Liver (tissue), 9 donors: ENCODE measurements around the gene TMEM43. TPM values are rescaled to one million over a fixed set of nuclear protein-coding genes. Genes with fewer than 3 reads are reported as not detected.

ENCODE experiments used
- DNase-seq: peaks from one replicate; pipeline ENCODE4 v3.0.0-alpha.2; 2017; ENCODE audit warnings: low spot score
- H3K27ac ChIP-seq, 2 donors: one replicate each; pipeline ENCODE4 v1.7.0; 2013; ENCODE audit warnings: inconsistent platforms in 2 of 2, low read length in 2 of 2, control low read depth in 1 of 2, low read depth in 1 of 2, mild to moderate bottlenecking in 1 of 2
- H3K27me3 ChIP-seq, 4 donors: one replicate each; pipeline versions ENCODE4 v1.6.1 to v1.7.0; 2013; ENCODE audit warnings: low read length in 3 of 4, inconsistent platforms in 1 of 4, mild to moderate bottlenecking in 1 of 4, moderate library complexity in 1 of 4; ENCODE audit not compliant: control insufficient read depth in 4 of 4, insufficient read depth in 4 of 4
- H3K36me3 ChIP-seq, 4 donors: one replicate each; pipeline versions ENCODE4 v1.6.1 to v1.7.0; 2013; ENCODE audit warnings: low read length in 3 of 4, mild to moderate bottlenecking in 3 of 4, low read depth in 1 of 4, moderate library complexity in 1 of 4; ENCODE audit not compliant: control insufficient read depth in 4 of 4, insufficient read depth in 3 of 4
- H3K4me1 ChIP-seq, 4 donors: one replicate each; pipeline versions ENCODE4 v1.6.1 to v1.7.0; 2013; ENCODE audit warnings: low read length in 3 of 4, mild to moderate bottlenecking in 3 of 4, moderate library complexity in 1 of 4; ENCODE audit not compliant: control insufficient read depth in 4 of 4, insufficient read depth in 4 of 4
- H3K4me3 ChIP-seq, 3 donors: one replicate each; pipeline versions ENCODE4 v1.6.1 to v1.7.0; 2013; ENCODE audit warnings: low read length in 3 of 3, control low read depth in 1 of 3, low read depth in 1 of 3, mild to moderate bottlenecking in 1 of 3
- H3K9ac ChIP-seq, 2 donors: one replicate each; pipeline ENCODE4 v1.7.0; 2013; ENCODE audit warnings: low read length in 2 of 2, mild to moderate bottlenecking in 2 of 2, moderate library complexity in 2 of 2, control low read depth in 1 of 2, low read depth in 1 of 2
- H3K9me3 ChIP-seq, 4 donors: one replicate each; pipeline versions ENCODE4 v1.6.1 to v1.7.0; 2013; ENCODE audit warnings: low read length in 3 of 4; ENCODE audit not compliant: control insufficient read depth in 4 of 4
- ATF3 ChIP-seq: IDR thresholded peaks from 2 replicates; pipeline ENCODE4 v1.6.1; 2016; ENCODE audit warnings: antibody characterized with exemption
- CTCF ChIP-seq: fragments of 150-350 bp; IDR thresholded peaks from 2 replicates; pipeline ENCODE4 v1.5.1; 2017; ENCODE audit warnings: improper control_type of control experiment, low read depth, low read length; ENCODE audit not compliant: missing input control
- EGR1 ChIP-seq, 2 donors: IDR thresholded peaks; 2 replicates each; pipeline ENCODE4 v1.6.1; 2016 to 2018; ENCODE audit warnings: antibody characterized with exemption in 2 of 2, low read depth in 2 of 2
- FOXA1 ChIP-seq: IDR thresholded peaks from 2 replicates; pipeline ENCODE4 v1.6.1; 2016; ENCODE audit warnings: antibody characterized with exemption
- FOXA2 ChIP-seq: IDR thresholded peaks from 2 replicates; pipeline ENCODE4 v1.6.1; 2016; ENCODE audit warnings: antibody characterized with exemption
- GABPA ChIP-seq, 2 donors: IDR thresholded peaks in 1 of 2; conservative IDR thresholded peaks in 1 of 2; 2 replicates each; pipeline ENCODE4 v1.6.1; 2016; ENCODE audit warnings: antibody characterized with exemption in 2 of 2, mild to moderate bottlenecking in 1 of 2, moderate library complexity in 1 of 2
- HNF4A ChIP-seq, 2 donors: conservative IDR thresholded peaks; 2 replicates each; pipeline ENCODE4 v1.6.1; 2016; ENCODE audit warnings: antibody characterized with exemption in 2 of 2, mild to moderate bottlenecking in 2 of 2
- JUND ChIP-seq, 2 donors: IDR thresholded peaks; 2 replicates each; pipeline ENCODE4 v1.6.1; 2016; ENCODE audit warnings: antibody characterized with exemption in 2 of 2
- MAX ChIP-seq: IDR thresholded peaks from 2 replicates; pipeline ENCODE4 v1.6.1; 2016; ENCODE audit warnings: antibody characterized with exemption
- NR2F2 ChIP-seq: IDR thresholded peaks from 2 replicates; pipeline ENCODE4 v1.6.1; 2016; ENCODE audit warnings: antibody characterized with exemption
- RAD21 ChIP-seq, 2 donors: IDR thresholded peaks; 2 replicates each; pipeline ENCODE4 v1.6.1; 2016; ENCODE audit warnings: antibody characterized with exemption in 2 of 2, mild to moderate bottlenecking in 2 of 2
- REST ChIP-seq: IDR thresholded peaks from 2 replicates; pipeline ENCODE4 v1.6.1; 2016; ENCODE audit warnings: antibody characterized with exemption, mild to moderate bottlenecking
- RXRA ChIP-seq, 2 donors: IDR thresholded peaks; 2 replicates each; pipeline ENCODE4 v1.6.1; 2017 to 2018; ENCODE audit warnings: antibody characterized with exemption in 2 of 2, mild to moderate bottlenecking in 1 of 2
- SP1 ChIP-seq: IDR thresholded peaks from 2 replicates; pipeline ENCODE4 v1.6.1; 2018; ENCODE audit warnings: antibody characterized with exemption, mild to moderate bottlenecking
- YY1 ChIP-seq: IDR thresholded peaks from 2 replicates; pipeline ENCODE4 v1.6.1; 2016; ENCODE audit warnings: antibody characterized with exemption, mild to moderate bottlenecking
- ZBTB33 ChIP-seq: IDR thresholded peaks from 2 replicates; pipeline ENCODE4 v1.6.1; 2016; ENCODE audit warnings: antibody characterized with exemption
- WGBS: extraction: QIAGEN DNeasy Blood & Tissue Kit; methylation state at CpG from one replicate; pipeline ENCODE4 v1.1.7; 2013; 5-methylcytosine and 5-hydroxymethylcytosine counted together
- polyA plus RNA-seq, 2 donors: library from polyadenylated mRNA; stranded (reverse) in 1 of 2; unstranded in 1 of 2; fragments of 200-250 nt in 1 of 2; fragments of >200 nt in 1 of 2; fragmentation: Nextera tagmentation in 1 of 2; extraction: Ambion mirVana in 1 of 2; gene quantifications; one replicate each; pipeline versions ENCODE4 v1.2.1 to v1.2.3, GENCODE V29; 2013 to 2015
- total RNA-seq, 2 donors: library from RNA; depleted of rRNA; stranded (reverse); fragments of >200 nt; gene quantifications; one replicate each; pipeline ENCODE4 v1.2.3, GENCODE V29; 2014
- donor health status: healthy.
- donor health status: healthy.
- donor health status: healthy.
- donor health status: healthy.
- donor health status: healthy.

The TMEM43 gene
- total and polyA plus RNA-seq, 4 donors: 7.4 to 15.1 (median 13.5) TPM

DNA sequence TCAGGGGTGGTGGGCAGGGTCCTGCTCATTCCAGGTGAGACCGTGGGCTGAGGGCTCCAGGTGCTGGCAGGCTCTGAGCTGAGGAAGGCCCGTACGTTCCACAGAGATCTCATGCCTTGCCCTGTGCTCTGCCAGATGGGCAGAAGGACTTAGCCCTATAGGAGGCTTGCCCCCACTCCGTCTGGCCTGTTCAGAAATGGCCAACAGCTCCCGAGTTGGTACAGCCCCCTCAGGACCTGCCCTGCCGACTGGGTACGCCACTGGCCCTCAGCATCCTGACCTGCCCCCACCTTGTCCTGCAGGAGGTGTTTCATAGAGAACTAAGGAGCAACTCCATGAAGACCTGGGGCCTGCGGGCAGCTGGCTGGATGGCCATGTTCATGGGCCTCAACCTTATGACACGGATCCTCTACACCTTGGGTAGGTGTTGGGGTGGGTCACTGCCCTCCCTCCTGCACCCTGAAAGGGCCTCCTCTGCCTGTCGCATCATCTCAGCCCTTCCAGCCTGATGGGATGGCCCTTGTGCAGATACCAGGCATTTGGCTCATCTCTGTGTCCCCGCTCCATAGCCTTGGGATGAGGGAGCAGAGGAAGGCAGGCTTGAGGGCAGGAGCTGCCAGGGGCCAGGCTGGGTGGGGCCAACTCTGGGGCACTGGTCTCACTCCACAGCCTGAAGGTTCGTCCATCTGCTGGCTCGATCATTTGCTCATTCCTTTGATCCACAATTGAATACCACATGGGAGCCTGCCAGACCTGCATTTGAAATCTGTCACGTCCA lies 14.2 kb downstream of the TMEM43 start:
- no peaks in the 10 kb centered on the region for H3K9me3 ChIP-seq
- H3K27ac ChIP-seq: no peak overlapping the region
- no peak for DNase-seq
- 88% methylated on average over 14 of the region's 14 CpGs for WGBS
- peaks cover 21 to 78% (median 67%) of the 10 kb centered on the region in 4 donors for H3K4me1 ChIP-seq
- TF ChIP-seq RXRA (IDR thresholded peaks at IDR 0.05): no peak
- TF ChIP-seq MAX: no peak
- no peak for TF ChIP-seq YY1
- TF ChIP-seq RAD21 (IDR thresholded peaks at IDR 0.05): no peak
- no peak for TF ChIP-seq GABPA (IDR thresholded peaks at IDR 0.05 in 1 of 2, conservative IDR thresholded peaks at IDR 0.05 in 1 of 2)
- no peak for TF ChIP-seq HNF4A (conservative IDR thresholded peaks at IDR 0.05)
- TF ChIP-seq NR2F2: no peak
- TF ChIP-seq REST: no peak
- TF ChIP-seq ZBTB33: no peak
- no peak for TF ChIP-seq FOXA1
- no peak for TF ChIP-seq JUND (IDR thresholded peaks at IDR 0.05)
- TF ChIP-seq ATF3: no peak
- no peak for TF ChIP-seq SP1
- TF ChIP-seq FOXA2: no peak
- TF ChIP-seq CTCF: no peak
- no peak for TF ChIP-seq EGR1 (IDR thresholded peaks at IDR 0.05; ENCODE audit: low read depth in 2 of 2)
- peaks cover 0 to 22% (median 16%) of the 10 kb centered on the region in 4 donors for H3K36me3 ChIP-seq
- H3K4me3 ChIP-seq: no peak overlapping the region
- no peaks in the 10 kb centered on the region for H3K27me3 ChIP-seq
- H3K9ac ChIP-seq: no peak overlapping the region
